WTC11 (cell line): ENCODE measurements around the gene CLEC12A. TPM values are rescaled to one million over a fixed set of nuclear protein-coding genes. Genes with fewer than 3 reads are reported as not detected.

ENCODE experiments used
- ATAC-seq: fragments of 200-7000 bp; cut with Tn5 transposase; 2 replicates; pipeline ENCODE4 v1.10.0; 2021; ENCODE audit warnings: mild to moderate bottlenecking, moderate library complexity
- CTCF ChIA-PET: fragments of 300-600 bp; sonication (Branson Sonifier 250); formaldehyde crosslinking; loops from one replicate; lab custom pipeline; 2021; ENCODE audit warnings: antibody characterized with exemption; lab: Charles Lee
- POLR2A ChIA-PET: fragments of 350-600 bp; sonication (Branson Sonifier 250); formaldehyde crosslinking; loops from one replicate; lab custom pipeline; 2021; ENCODE audit warnings: antibody characterized with exemption; lab: Charles Lee
- DNase-seq: peaks from one replicate; pipeline ENCODE4 v3.0.0; 2021; ENCODE audit warnings: low spot score
- H3K27ac Mint-ChIP-seq: 2 replicates; pipeline ENCODE4 v1.8.0; 2021; ENCODE audit warnings: mixed read lengths
- H3K27me3 Mint-ChIP-seq: 2 replicates; pipeline ENCODE4 v1.8.0; 2021; ENCODE audit warnings: low read depth, mild to moderate bottlenecking, moderate library complexity, mixed read lengths
- H3K36me3 Mint-ChIP-seq: 2 replicates; pipeline ENCODE4 v1.8.0; 2021; ENCODE audit warnings: mixed read lengths
- H3K4me1 Mint-ChIP-seq: 2 replicates; pipeline ENCODE4 v1.8.0; 2022; ENCODE audit warnings: mixed read lengths
- H3K4me3 Mint-ChIP-seq: 2 replicates; pipeline ENCODE4 v1.8.0; 2021; ENCODE audit warnings: mild to moderate bottlenecking, moderate library complexity, mixed read lengths
- H3K9me3 Mint-ChIP-seq: 2 replicates; pipeline ENCODE4 v1.8.0; 2021; ENCODE audit warnings: mixed read lengths
- ELF4 ChIP-seq: sonication (generic); formaldehyde crosslinking; IDR thresholded peaks from 2 replicates; pipeline ENCODE4 v1.8.1; 2022; ENCODE audit warnings: low read depth, mild to moderate bottlenecking, moderate library complexity, missing genetic modification reagents
- FOXJ3 ChIP-seq: sonication (generic); formaldehyde crosslinking; IDR thresholded peaks from 2 replicates; pipeline ENCODE4 v1.9.0; 2021; ENCODE audit warnings: missing genetic modification reagents, mild to moderate bottlenecking, borderline replicate concordance
- FOXK1 ChIP-seq: sonication (generic); formaldehyde crosslinking; IDR thresholded peaks from 2 replicates; pipeline ENCODE4 v1.8.0; 2022; ENCODE audit warnings: mild to moderate bottlenecking, moderate library complexity, missing genetic modification reagents
- FOXP1 ChIP-seq: sonication (generic); formaldehyde crosslinking; IDR thresholded peaks from 2 replicates; pipeline ENCODE4 v1.8.0; 2022; ENCODE audit warnings: missing genetic modification reagents, mild to moderate bottlenecking, moderate library complexity, borderline replicate concordance
- FOXP4 ChIP-seq: sonication (generic); formaldehyde crosslinking; IDR thresholded peaks from 2 replicates; pipeline ENCODE4 v1.8.0; 2022; ENCODE audit warnings: mild to moderate bottlenecking, missing genetic modification reagents
- GABPB1 ChIP-seq: sonication (generic); formaldehyde crosslinking; IDR thresholded peaks from 2 replicates; pipeline ENCODE4 v1.8.1; 2023; ENCODE audit warnings: mild to moderate bottlenecking, missing genetic modification reagents
- IRF2 ChIP-seq: sonication (generic); formaldehyde crosslinking; IDR thresholded peaks from 2 replicates; pipeline ENCODE4 v1.8.0; 2022; ENCODE audit warnings: low read depth, missing genetic modification reagents, borderline replicate concordance
- JAZF1 ChIP-seq: fragments of 250-450 bp; sonication (Bioruptor Pico); IDR thresholded peaks from 2 replicates; pipeline ENCODE4 v1.9.0; 2021; ENCODE audit warnings: moderate library complexity, mild to moderate bottlenecking, inconsistent platforms
- KAT7 ChIP-seq: sonication (generic); formaldehyde crosslinking; IDR thresholded peaks from 2 replicates; pipeline ENCODE4 v1.8.1; 2023; ENCODE audit warnings: missing genetic modification reagents, mild to moderate bottlenecking, borderline replicate concordance
- NFATC4 ChIP-seq: fragments of 250-450 bp; sonication (Bioruptor Pico); IDR thresholded peaks from 2 replicates; pipeline ENCODE4 v1.9.0; 2021; ENCODE audit warnings: mild to moderate bottlenecking
- NFYB ChIP-seq: sonication (generic); formaldehyde crosslinking; conservative IDR thresholded peaks from 2 replicates; pipeline ENCODE4 v1.8.0; 2022; ENCODE audit warnings: low read depth, missing genetic modification reagents
- NR2C2 ChIP-seq: sonication (generic); formaldehyde crosslinking; IDR thresholded peaks from 2 replicates; pipeline ENCODE4 v1.8.0; 2022; ENCODE audit warnings: mild to moderate bottlenecking, missing genetic modification reagents
- NR3C1 ChIP-seq: sonication (generic); formaldehyde crosslinking; conservative IDR thresholded peaks from 2 replicates; pipeline ENCODE4 v1.8.1; 2023; ENCODE audit warnings: low read depth, mild to moderate bottlenecking, missing genetic modification reagents
- PRRX2 ChIP-seq: fragments of 250-450 bp; sonication (Bioruptor Pico); IDR thresholded peaks from 2 replicates; pipeline ENCODE4 v1.8.0; 2021; ENCODE audit warnings: mild to moderate bottlenecking
- TEAD4 ChIP-seq: sonication (generic); formaldehyde crosslinking; IDR thresholded peaks from 2 replicates; pipeline ENCODE4 v1.8.0; 2022; ENCODE audit warnings: mild to moderate bottlenecking, missing genetic modification reagents
- USF1 ChIP-seq: sonication (generic); formaldehyde crosslinking; IDR thresholded peaks from 2 replicates; pipeline ENCODE4 v1.8.0; 2022; ENCODE audit warnings: mild to moderate bottlenecking, missing genetic modification reagents
- ZNF219 ChIP-seq: sonication (generic); formaldehyde crosslinking; IDR thresholded peaks from 2 replicates; pipeline ENCODE4 v1.8.0; 2023; ENCODE audit warnings: missing genetic modification reagents, mild to moderate bottlenecking, borderline replicate concordance
- ZNF232 ChIP-seq: sonication (generic); formaldehyde crosslinking; IDR thresholded peaks from 2 replicates; pipeline ENCODE4 v1.8.0; 2022; ENCODE audit warnings: mild to moderate bottlenecking, missing genetic modification reagents
- ZNF281 ChIP-seq: sonication (generic); formaldehyde crosslinking; IDR thresholded peaks from 2 replicates; pipeline ENCODE4 v1.8.0; 2023; ENCODE audit warnings: mild to moderate bottlenecking, missing genetic modification reagents
- ZNF423 ChIP-seq: fragments of 250-450 bp; sonication (Bioruptor Pico); IDR thresholded peaks from 2 replicates; pipeline ENCODE4 v2.1.2; 2022; ENCODE audit warnings: mild to moderate bottlenecking, moderate library complexity
- total RNA-seq: library from RNA; stranded (reverse); gene quantifications from 3 replicates; pipeline ENCODE4 v1.2.3, GENCODE V29; 2021
- TF ChIP-seq, protein P1 (sequence below): sonication (generic); formaldehyde crosslinking; IDR thresholded peaks from 2 replicates; pipeline ENCODE4 v1.8.1; 2023; ENCODE audit warnings: mild to moderate bottlenecking, missing genetic modification reagents
- TF ChIP-seq, protein P2 (sequence below): fragments of 250-450 bp; sonication (Bioruptor Pico); conservative IDR thresholded peaks from 2 replicates; pipeline ENCODE4 v1.9.0; 2021; ENCODE audit warnings: mild to moderate bottlenecking
- TF ChIP-seq, protein P3 (sequence below): fragments of 250-450 bp; sonication (Bioruptor Pico); IDR thresholded peaks from 2 replicates; pipeline ENCODE4 v1.9.0; 2021; ENCODE audit warnings: mild to moderate bottlenecking

CLEC12A gene
- total RNA-seq, 1 experiment from 2014 or later = not detected

DNA sequence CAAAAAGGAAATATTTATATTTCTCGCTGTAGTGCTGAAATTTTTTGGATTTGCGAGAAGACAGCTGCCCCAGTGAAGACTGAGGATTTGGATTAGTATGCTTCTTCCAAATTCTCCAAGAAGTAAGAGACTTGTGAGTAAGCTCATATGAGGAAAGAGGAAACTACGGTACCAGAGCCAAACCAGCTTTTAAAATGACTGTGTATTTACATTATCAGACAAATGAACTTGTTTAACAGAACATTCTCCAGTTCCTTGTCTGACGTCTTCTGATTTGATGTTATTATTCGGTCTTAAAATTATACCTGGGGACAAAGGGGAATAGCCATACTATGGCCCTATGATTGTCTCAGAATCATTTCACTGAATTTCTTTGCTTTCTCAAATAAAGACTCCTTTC lies 47.2 kb downstream of the CLEC12A start (continued):
- TF ChIP-seq, protein P1, sequence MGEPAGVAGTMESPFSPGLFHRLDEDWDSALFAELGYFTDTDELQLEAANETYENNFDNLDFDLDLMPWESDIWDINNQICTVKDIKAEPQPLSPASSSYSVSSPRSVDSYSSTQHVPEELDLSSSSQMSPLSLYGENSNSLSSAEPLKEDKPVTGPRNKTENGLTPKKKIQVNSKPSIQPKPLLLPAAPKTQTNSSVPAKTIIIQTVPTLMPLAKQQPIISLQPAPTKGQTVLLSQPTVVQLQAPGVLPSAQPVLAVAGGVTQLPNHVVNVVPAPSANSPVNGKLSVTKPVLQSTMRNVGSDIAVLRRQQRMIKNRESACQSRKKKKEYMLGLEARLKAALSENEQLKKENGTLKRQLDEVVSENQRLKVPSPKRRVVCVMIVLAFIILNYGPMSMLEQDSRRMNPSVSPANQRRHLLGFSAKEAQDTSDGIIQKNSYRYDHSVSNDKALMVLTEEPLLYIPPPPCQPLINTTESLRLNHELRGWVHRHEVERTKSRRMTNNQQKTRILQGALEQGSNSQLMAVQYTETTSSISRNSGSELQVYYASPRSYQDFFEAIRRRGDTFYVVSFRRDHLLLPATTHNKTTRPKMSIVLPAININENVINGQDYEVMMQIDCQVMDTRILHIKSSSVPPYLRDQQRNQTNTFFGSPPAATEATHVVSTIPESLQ (CRISPR knock-in tag) = no peak
- TF ChIP-seq NFATC4 (CRISPR knock-in tag) (no peak), FOXP1 (CRISPR knock-in tag) (no peak), NR2C2 (CRISPR knock-in tag) (no peak)
- TF ChIP-seq, protein P2, sequence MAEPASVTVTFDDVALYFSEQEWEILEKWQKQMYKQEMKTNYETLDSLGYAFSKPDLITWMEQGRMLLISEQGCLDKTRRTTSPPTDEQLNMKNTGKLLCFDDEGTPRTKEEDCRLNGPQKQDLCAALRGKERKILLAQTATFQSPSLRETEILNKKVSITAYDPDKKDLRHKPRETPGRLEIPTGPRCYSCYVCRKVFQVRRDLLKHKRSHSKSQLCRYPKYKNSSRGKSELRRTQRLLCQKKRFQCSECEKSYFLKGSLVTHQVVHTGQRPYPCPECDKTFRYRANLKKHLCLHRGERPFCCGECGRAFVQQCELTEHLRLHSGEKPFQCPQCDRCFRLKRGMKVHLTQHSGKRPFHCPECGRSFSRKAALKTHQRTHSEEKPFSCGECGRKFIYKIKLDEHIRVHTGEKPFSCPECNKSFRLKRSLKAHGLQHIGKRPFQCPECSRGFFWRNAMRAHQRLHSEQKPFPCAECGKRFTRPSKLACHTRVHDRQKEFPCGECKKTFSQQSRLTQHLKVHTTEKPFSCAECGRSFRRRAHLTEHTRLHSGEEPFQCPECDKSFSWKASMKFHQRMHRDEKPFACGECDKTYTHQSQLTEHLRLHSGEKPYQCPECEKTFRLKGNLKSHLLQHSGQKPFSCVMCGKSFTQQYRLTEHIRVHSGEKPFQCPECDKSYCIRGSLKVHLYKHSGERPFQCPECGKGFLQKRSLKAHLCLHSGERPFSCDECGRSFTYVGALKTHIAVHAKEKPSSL (CRISPR knock-in tag) = no peak

GRCh38 chr12:10021342-10021741 lies 50.1 kb downstream of the CLEC12A start:
- no peak for TF ChIP-seq FOXJ3 (CRISPR knock-in tag)
- no peak for TF ChIP-seq GABPB1
- TF ChIP-seq ZNF232 = no peak
- no peak for TF ChIP-seq ZNF281
- TF ChIP-seq ZNF219 (CRISPR knock-in tag) = no peak
- TF ChIP-seq JAZF1 (CRISPR knock-in tag) = no peak
- no peak for TF ChIP-seq NFYB (CRISPR knock-in tag)
- TF ChIP-seq USF1 = no peak
- no peak for TF ChIP-seq KAT7
- TF ChIP-seq, protein P3, sequence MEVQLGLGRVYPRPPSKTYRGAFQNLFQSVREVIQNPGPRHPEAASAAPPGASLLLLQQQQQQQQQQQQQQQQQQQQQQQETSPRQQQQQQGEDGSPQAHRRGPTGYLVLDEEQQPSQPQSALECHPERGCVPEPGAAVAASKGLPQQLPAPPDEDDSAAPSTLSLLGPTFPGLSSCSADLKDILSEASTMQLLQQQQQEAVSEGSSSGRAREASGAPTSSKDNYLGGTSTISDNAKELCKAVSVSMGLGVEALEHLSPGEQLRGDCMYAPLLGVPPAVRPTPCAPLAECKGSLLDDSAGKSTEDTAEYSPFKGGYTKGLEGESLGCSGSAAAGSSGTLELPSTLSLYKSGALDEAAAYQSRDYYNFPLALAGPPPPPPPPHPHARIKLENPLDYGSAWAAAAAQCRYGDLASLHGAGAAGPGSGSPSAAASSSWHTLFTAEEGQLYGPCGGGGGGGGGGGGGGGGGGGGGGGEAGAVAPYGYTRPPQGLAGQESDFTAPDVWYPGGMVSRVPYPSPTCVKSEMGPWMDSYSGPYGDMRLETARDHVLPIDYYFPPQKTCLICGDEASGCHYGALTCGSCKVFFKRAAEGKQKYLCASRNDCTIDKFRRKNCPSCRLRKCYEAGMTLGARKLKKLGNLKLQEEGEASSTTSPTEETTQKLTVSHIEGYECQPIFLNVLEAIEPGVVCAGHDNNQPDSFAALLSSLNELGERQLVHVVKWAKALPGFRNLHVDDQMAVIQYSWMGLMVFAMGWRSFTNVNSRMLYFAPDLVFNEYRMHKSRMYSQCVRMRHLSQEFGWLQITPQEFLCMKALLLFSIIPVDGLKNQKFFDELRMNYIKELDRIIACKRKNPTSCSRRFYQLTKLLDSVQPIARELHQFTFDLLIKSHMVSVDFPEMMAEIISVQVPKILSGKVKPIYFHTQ (CRISPR knock-in tag) = no peak
- no peak for TF ChIP-seq PRRX2 (CRISPR knock-in tag)
- TF ChIP-seq FOXP4 (CRISPR knock-in tag) = no peak
- TF ChIP-seq FOXK1 (CRISPR knock-in tag) = no peak
- TF ChIP-seq TEAD4 (CRISPR knock-in tag) = no peak
- no peak for TF ChIP-seq ELF4 (CRISPR knock-in tag)
- no peak for TF ChIP-seq IRF2 (CRISPR knock-in tag)
- TF ChIP-seq NR3C1 (CRISPR knock-in tag) = no peak
- no peak for TF ChIP-seq ZNF423 (CRISPR knock-in tag)
- POLR2A ChIA-PET = no interaction called here
- Mint-ChIP-seq H3K27ac (no peak overlapping the region), H3K36me3 (no peaks in the 10 kb centered on the region), H3K4me1 (peaks cover 10% of the 10 kb centered on the region), H3K4me3 (no peak overlapping the region), H3K27me3 (peaks cover 5% of the 10 kb centered on the region; the same call in 1 of the 2 replicates), H3K9me3 (peaks cover 13% of the 10 kb centered on the region)
- CTCF ChIA-PET = no interaction called here
- no peak for ATAC-seq
- DNase-seq = no peak
